ENCODE results near the gene MRPL55.
A peak's percentile ranks its signal among the peaks of the same experiment; 100 is the strongest.

MRPL55 gene

GRCh38 chr1:228066416-228066815 is 42.7 kb downstream of the MRPL55 start:
- DNase-seq: no peak

- no peak for DNase-seq
Observed at GRCh38 chr1:228065543-228066347, 43.4 kb downstream of the MRPL55 start.

- DNase-seq: no peak
Observed at GRCh38 chr1:228064741-228065542, 44.2 kb downstream of the MRPL55 start.

- no peak for DNase-seq
Observed at GRCh38 chr1:228064296-228064695, 44.8 kb downstream of the MRPL55 start.

- DNase-seq: no peak
Observed at GRCh38 chr1:228063251-228064191, 45.6 kb downstream of the MRPL55 start.

DNA sequence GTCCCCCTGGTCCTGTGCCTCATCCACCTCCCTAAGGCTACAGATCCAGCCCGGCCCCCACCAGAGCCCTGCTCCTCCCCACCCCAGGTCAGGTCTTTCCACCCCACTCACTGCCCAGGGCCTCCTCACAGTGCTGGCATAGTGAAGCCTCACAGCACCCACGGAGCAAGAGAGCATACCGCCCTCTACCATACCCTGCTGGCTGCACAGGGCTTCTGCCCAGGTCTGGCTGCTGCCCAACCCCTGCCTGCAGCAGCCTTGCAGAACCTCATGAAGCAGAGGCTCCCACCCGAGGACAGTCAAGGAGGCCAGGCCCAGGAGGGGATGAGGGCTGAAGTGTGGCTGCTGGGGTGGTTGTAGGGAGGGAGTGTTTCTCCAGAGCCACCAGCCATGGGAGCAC is 46.3 kb downstream of the MRPL55 start:
- DNase-seq: no peak

DNA sequence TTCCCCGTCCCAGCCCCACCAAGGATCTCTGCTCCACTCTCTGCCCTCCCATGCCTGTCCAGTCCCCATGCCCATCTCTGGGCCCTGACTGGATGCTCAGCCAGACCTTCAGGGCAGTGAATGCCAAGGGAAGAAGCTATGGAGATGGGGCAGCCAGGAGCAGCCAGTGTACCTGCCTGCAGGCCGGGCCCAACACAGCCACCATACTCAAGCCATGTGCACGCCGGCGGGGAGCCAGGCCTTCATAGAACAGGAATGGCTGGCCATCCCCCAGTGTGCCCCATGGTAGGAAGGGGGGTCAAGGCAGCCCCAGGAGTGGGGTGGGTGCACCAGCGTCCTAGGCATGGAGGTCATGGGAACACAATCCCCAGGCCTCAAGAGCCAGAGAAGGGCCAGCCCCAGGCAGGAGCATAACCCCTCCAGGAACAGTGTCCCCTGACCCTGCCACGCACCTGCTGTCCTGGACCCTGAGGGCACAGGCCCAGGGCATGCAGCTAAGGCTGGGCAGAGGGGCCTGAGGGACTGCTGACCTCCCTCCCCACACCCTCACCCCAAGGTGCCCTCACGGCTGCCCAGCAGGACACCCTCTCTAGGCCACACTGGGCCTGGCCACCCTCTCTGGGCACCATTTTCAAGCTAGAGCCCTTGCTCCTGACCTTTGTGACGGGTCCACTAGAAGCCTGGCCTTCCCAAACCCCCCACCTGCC is 46.9 kb downstream of the MRPL55 start:
- no peak for DNase-seq

DNA sequence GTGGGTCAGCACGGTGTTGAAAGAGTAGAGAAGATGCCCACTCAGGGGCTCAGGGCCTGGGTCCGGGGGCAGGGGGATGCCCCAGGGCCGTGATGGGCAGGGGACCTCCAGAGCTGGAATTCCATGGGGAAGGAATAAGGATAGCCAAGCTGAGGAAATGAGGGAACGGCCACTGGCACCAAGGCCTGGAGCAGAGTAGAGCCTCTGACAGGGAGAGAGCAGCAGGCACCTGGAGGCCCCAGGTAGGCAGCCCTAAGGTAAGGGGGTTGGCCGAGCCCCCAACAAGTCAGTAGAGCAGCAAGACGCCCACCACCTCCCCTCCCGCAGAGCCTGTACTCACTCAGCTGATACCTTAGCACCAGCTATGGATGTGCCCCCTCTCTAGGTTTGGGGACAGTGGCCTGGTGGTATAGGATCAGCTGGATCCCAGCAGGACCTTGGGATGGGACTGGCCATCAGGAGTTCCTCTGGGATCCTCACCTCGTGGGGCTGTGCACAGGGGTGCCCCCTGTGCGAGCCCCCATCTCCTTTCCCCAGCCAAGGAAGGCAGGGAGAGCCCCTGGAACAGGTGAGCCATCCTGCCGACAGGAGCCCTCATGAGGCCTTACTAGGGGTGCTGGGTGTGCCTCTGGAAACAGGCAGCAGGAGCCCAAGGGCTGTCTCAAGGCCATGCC is 47.6 kb downstream of the MRPL55 start:
- DNase-seq: no peak

DNA sequence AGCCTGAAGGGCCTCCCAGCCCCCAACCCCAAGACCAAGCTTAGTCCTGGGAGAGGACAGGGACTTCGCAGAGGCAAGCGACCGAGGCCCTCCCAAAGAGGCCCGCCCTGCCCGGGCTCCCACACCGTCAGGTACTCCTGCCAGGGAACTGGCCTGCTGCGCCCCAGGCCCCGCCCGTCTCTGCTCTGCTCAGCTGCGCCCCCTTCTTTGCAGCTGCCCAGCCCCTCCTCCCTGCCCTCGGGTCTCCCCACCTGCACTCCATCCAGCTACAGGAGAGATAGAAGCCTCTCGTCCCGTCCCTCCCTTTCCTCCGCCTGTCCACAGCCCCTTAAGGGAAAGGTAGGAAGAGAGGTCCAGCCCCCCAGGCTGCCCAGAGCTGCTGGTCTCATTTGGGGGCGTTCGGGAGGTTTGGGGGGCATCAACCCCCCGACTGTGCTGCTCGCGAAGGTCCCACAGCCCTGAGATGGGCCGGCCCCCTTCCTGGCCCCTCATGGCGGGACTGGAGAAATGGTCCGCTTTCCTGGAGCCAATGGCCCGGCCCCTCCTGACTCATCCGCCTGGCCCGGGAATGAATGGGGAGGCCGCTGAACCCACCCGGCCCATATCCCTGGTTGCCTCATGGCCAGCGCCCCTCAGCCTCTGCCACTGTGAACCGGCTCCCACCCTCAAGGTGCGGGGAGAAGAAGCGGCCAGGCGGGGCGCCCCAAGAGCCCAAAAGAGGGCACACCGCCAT is 48.5 kb downstream of the MRPL55 start:
- DNase-seq: no peak

DNA sequence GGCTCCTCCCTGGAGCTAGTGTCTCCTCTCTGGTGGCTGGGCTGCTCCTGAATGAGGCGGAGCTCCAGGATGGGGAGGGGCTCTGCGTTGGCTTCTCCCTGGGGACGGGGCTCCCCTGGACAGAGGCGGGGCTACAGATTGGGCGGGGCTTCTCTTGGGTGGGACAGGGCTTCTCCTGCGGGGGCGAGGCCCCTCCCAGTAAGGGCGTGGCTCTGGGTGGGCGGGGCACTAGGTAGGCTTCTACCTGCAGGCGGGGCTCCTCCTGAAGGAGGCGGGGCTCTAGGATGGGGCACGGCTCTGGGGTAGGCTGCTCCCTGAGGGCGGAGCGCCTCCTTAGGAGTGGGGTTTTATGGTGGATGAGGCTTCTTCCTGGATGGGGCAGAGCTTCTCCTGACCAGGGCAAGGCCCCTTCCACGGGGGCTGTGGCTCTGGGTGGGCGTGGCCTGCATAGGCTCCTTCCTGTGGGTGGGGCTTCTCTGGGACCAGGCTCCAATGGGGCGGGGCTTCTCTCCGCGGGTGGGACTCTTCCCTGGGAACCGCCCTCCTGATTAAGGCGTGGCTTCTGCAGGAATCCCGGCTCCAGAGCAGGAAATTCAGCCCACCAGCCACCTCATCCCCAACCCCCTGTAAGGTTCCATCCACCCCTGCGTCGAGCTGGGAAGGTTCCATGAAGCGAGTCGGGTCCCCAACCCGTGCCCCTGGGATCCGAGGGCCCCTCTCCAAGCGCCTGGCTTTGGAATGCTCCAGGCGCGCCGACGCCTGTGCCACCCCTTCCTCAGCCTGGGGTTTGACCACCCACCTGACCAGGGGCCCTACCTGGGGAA is 49.3 kb downstream of the MRPL55 start:
- peak; percentile 85 for DNase-seq

DNA sequence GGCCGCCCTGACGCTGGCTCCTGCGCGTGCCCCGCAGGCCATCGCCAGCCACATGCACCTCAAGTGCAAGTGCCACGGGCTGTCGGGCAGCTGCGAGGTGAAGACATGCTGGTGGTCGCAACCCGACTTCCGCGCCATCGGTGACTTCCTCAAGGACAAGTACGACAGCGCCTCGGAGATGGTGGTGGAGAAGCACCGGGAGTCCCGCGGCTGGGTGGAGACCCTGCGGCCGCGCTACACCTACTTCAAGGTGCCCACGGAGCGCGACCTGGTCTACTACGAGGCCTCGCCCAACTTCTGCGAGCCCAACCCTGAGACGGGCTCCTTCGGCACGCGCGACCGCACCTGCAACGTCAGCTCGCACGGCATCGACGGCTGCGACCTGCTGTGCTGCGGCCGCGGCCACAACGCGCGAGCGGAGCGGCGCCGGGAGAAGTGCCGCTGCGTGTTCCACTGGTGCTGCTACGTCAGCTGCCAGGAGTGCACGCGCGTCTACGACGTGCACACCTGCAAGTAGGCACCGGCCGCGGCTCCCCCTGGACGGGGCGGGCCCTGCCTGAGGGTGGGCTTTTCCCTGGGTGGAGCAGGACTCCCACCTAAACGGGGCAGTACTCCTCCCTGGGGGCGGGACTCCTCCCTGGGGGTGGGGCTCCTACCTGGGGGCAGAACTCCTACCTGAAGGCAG is 50.0 kb downstream of the MRPL55 start:
- peak; percentile 65 for DNase-seq

DNA sequence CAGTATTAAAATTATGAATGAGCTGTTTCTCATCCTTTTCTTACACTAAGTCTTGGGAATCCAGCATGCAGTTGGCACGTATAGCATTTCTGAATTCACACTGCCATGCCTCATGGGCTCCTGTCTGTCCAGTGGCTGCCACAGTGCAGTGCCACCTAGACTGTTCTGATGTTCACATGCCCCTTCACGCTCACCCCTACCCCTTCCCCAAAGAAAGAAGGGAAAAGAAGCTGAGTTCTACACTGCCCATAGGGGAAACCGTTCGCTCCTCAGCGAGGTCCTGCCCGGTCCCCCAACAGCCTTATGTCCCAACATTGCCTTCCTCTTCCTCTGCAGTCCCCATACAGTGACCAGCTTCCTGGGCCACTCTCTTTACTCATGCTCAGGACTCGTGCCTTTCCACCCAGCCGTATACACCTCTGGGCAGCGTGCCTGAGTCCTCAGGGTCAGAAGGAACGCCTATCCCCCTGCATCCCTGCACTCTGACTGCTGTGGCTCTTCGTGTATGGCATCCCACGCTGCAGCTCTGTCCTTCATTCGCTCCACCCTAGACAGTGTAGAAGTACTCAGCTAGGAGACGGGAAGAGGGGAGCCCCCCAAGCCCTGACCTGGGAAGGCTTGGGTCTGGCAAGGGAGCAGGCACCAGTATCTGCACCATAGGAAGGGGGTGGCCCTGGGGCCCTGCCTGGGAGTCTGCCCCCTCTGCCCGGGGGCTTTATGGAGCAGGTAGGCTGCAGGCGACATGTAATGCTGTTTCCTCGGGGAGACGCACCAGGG is 50.7 kb downstream of the MRPL55 start:
- no peak for DNase-seq

All from CD4-positive, alpha-beta T cell treated with Interleukin-17A for 1 hour (primary cell).